Inferior parietal cortex (tissue), 1 donor: ENCODE data around the gene HHLA2.

Experiments
- DNase-seq: peaks from one replicate; pipeline ENCODE4 v3.0.0-alpha.2; 2016; ENCODE audit errors: extremely low spot score

Gene HHLA2

DNA sequence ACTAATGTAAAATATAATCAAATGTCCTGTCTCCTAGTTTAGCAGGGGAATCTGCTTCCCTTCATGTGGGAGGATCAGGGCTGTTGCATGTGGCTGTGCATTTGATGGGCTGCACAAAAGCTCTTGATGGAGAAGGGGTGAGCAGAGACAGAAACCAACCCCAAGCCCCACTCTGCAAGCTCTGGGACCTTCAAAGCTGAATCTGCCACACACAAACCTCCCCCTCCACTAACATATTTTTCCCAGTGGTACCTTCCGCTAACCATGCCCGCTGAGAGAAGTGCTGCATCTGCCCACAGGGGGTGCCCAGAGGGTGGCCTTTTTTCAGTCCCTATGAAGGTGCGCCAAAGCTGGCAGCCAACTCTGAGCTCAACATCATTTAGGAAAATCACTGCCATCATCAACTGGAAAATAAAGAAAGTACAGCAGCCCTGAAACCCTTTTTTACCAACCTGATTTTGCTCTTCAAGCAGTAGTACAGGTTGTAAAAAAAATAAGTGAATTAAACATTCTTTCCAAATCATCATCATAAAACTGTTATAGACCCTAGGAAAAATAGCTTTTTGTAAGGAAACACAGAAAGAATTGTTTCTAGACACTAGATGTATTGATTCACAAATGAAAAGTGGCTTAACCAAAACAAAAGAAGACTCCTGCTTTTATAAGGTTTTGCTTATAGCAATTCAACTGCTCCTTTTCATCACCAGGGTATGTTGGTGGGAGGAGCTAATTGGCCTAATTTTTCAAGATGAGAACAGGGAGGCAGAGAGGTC lies 97.0 kb downstream of the HHLA2 start:
- no peak for DNase-seq

DNA sequence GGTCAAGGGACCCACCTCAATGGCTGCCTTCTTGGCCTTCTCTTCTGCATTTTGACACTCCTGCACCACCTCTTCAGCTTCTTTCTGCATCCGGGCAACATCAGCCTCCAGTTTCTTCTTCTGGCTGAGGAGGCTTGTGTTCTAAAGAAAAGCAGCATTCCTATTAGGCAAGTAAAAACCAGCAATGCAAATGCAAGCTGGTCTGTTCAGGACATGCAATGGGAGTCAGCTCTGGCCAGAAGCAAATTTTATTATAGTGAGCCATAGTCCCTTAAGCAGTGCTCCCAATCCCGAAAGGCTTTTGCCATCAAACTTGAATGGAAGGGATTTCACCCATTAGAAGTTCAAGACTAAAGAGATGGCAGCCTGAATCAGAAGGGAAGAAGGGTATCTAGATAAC lies 97.7 kb downstream of the HHLA2 start:
- no peak for DNase-seq

DNA sequence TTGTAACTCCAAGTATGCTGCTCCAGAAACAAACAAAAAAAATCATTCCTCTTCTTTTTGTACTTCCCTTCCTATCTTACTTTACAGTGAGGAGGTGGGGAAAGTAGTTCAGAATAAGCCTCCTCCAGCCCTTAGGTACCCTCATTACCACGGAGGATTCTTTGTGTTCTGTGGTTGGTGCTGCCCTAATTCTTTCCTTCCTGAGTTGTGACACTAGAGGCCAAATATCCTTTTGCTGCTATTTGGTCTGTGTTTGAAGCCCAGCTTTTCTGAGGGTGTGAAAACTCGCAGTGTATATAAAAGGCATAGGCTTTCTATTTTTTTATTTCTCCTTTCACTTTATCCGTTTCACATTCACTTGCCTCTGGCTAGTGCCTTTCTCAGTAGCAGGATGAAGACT lies 98.2 kb downstream of the HHLA2 start:
- DNase-seq, result no peak

DNA sequence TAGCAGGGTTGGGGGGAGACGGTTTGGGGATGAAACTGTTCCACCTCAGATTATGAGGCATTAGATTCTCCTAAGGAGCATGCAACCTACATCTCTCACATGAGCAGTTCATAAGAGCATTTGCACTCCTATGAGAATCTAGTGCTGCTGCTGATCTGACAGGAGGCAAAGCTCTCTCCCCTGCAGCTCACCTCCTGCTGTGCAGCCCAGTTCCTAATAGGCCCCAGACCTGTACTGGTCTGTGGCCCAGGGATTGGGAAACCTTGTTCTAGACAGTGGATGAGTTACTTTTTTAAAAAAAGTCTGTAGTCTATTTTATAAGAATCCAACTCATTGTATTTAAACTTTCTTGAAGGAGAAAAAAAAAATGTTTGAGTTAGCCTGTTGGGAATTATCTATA lies 100.0 kb downstream of the HHLA2 start:
- no peak for DNase-seq

DNA sequence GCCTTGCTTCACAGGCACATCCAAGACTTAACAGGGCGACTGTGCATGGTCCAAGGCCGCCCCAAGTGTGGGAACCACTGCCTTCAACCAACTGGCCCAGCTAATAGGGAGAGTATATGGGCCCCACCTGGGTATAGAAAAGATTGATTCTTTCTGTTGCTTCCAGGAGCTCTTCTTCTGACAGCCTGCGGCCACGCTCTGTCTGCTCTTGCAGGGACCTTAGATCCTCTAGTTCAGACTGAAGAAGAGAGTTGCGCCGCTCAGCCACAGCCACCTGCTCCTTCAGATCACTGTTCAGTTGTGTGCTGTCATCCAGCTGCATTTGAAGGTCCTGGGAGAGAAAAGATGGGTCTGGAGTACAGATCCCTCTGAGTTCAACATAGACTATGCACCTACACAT lies 102.2 kb downstream of the HHLA2 start:
- no peak for DNase-seq

DNA sequence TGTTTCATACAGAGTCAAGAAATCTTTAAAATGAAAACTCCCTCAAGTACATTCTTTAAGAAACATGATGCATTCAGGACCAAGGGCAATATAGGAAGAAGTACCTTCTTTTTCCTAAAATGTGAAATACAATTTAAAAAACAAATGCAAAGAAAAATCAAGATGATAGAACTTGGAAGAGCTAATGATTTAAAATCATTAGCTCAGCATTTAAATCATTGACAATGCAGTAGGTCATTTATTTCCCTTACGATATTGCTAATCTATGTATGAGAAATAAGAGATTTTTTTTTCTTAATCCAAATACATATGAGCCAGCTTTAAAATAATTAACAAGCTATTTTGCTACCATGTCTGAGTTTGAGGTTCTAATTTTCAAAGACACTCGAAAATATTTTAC lies 105.5 kb downstream of the HHLA2 start:
- DNase-seq, result no peak

DNA sequence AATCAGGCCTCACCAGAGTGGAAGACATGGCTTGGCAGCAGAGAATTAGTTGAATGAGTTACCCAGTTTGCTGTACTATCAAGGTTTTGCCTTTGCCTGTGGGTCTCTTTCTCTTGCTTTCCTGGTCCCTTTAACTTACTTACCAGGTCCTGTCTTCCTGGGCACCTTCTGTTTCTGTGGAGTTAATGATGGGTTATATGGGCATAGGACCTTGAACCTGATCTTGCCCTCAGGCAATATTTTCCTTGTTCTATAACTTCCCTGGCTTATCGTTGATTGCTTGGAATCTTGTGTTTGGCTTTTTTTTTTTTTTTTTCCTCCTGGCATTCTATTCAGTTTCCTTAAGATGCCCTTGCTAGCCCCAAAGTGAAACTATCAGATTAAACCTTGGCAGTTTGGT lies 106.8 kb downstream of the HHLA2 start:
- no peak for DNase-seq

DNA sequence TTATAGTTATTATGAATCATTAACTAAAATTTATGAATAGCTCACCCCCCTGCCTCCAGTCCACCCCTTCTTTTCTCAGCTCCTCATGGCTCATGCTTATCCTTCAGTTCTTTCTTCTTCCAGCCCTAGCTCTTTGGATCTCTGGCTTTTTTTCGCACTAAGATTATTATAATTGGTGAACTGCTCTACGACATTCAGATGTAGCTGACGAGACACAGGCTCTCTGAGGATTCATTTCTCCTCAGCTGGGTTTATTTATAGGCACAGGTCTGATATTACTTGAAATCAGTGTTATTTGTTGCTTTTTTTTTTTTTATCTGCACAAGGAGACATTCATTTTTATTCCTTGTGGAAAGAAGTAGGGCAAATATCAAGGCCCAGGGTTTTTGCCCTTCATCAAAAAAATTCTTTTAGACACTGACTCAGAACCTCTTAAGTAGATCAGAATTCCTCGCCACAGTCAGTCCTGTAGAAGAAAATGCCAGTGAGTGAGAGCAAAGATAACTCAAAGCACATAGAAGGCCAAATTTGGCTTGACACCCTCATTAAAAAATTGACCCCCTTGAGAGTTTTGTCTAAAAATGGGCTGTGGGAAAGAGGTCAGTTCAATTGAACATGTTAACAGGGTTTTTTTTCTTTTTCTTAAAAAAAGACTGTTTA lies 107.5 kb downstream of the HHLA2 start:
- no peak for DNase-seq

DNA sequence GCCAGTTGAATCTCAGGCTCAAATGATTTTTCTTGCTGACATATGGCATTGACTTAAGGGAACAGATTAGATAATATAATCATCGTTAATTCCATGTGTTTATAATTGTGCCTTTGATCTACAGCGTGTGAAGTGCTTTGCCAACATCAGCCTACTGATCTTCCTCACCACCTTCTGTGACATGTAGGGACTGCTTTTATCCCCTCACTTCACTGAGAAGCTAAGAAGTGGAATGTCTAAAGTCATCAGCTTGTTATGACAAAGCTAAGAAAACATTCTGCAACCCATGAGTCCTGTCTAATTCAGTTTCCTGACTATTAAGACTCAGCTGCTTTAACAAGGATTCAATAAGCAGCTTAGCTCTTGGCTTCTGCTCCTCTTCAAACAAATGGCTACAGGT lies 108.0 kb downstream of the HHLA2 start:
- DNase-seq, result no peak

DNA sequence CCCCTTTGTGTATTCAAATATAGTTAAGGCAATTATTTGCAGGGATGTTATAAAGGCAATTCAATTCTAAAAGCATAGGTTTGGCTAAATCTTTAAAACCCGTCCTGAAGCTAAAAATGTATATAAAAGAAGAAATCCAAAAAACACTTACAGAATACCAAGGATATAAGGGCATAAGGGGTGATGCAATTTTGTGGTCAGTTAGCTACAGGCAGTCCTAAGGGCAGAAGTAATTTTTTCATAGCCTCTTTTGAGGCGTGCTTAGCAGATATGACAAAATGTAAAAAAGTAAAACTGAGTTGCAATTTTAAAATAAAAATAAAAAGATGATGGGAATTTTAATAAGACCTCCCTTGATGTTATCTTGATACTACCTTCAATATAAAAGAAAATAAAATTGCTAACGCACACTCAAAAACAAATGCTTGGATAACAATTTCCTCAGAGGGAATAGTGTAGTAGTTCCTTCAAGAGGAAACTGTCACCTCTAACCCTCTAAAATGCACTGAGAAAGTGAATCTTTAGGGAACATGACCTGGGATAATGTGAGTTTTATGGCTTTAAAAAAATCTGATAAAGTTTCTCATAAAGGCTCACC lies 109.8 kb downstream of the HHLA2 start:
- DNase-seq, result no peak

DNA sequence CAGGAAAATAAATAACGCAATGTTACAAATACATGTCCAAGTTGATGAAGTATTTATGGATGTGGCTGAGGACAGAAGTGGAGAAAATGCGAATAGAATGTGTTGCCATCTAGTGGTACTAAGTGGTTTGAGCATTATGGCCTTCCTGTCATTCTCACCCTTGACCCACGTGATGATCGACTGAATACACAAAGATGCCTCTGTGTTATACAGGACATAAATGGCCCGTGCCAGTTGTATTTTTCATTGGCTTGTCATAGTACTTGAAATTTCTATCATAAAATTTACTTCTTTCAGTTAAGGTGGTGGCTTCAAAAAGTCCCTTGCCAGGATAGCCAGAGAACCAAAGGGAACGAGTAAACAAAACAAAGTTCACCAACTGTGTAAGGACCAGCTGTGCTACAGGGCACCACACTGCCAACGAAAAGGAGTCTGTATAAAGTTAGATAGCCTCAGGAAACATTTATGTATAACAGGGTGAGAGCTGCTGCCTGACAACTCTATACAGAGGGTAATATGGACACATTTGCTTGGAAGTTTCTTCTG lies 110.4 kb downstream of the HHLA2 start:
- DNase-seq, result peak; percentile 85

DNA sequence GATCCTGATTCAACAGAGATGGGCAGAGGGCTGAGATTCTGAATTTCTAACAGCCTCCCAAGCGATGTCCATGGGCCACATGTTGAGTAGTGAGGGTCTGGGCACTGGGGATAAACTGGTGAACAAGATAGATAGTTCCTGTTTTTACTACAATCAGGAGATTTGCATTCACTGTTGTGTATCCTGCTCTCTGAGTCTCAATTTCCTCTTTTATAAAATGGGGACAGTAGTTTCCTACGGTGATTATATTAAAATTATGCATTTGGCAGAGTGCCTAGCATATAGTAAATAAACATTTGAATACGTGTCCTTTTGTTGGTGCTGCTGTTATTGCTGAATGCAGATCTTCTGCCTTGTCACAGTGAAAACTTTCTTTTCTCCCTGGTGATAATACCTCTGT lies 111.5 kb downstream of the HHLA2 start:
- no peak for DNase-seq

DNA sequence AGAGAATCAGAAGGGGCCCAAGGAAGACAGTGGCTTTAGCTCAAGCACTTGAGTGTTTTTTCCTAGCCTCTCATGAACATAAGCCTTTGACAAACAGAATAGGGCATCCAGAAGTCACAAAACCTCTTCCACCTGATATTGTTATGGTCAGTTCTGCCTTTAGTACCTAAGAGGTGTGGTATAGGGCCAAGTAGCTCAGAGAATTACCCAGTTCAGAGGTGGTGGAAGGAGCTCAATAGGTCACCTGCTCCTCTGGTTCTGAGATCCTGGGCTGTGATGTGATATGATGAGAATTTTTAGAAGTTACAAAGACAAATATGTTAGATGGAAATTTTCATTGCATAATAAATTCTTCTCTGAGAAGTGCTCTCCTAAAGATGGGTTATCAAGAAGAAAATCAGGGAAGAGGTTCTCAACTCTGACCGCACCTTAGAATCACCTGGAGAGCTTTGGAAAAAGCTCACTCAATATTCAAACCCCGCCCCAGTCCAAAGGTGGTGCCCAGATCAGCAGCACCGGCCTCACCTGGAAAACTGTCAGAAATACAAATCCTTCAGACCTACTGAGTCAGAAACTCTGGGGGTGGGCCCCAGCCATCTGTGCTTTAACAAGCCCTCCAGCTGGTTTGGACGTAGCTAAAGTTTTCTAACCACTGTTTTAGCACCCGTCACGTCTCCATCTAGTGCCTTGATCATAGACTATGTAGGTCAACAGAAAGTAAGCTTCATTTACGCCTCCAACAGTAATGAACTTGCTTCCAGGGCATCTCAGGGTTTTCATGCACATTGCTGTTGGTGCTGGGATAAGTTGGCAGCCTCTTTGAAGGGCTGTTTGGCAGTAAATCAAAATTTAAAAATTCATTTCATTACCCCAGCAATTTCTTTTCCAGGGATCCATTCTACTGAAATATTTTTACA lies 112.8 kb downstream of the HHLA2 start:
- no peak for DNase-seq

DNA sequence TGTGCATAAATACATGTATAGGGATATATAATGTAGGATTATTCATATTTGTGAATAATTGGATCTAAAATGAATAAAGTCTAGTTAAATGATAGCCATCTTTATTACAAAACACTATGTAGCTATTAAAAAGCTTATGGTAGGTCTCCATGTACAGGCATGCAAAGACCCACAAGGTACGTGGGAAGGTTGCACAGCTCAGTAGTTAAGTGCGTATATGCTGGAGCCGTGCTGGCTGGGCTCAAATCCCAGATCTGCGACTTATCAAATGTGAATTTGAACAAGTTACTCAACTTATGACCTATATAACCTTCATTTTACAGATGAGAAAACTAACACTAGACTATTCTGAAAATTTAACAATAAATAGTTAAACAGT lies 113.4 kb downstream of the HHLA2 start:
- DNase-seq, result no peak

DNA sequence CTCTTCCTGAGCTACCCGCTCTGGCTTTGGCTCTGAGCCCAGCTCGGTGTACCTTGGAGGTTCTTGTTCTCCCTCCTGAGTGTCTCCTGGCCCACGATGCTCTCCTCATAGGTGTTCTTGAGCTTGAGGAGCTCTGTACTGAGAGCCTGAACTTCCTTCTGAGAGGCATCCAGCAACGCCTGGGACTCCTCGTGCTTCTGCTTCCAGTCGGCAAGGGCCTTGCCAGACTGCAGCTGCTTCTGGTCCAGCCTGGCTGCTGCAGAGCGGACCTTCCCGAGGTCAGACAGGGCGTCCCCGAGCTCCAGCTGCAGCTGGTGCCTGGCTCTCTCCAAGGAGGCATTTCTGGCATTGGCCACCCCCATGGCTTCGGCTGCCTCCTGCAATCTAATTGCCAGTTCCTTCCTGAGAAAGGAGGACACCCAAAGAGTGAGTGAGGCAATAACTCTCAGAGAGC lies 114.2 kb downstream of the HHLA2 start:
- DNase-seq, result no peak

DNA sequence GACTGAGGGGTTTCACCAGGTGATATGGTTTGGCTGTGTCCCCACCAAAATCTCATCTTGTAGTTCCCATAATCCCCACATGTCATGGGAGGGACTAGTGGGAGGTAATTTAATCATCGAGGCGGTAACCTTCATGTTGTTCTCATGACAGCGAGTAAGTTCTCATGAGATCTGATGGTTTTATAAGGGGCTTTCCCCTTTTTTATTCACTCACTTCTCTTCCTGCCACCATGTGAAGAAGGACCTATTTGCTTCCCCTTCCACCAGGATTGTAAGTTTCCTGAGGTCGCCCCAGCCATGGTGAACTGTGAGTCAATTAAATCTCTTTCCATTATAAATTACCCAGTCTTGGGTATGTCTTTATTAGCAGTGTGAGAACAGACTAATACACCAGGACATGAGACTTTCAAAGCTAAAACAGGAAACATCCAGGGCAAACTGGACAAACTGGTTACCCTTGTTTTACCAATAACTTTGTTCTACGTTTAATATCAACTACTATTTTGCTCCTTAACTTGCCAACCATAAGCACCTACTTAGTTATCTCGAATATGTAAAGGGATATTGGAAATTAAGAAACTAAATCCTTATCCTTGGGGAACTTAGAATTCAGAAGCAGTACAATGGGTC lies 115.9 kb downstream of the HHLA2 start:
- DNase-seq, result no peak

DNA sequence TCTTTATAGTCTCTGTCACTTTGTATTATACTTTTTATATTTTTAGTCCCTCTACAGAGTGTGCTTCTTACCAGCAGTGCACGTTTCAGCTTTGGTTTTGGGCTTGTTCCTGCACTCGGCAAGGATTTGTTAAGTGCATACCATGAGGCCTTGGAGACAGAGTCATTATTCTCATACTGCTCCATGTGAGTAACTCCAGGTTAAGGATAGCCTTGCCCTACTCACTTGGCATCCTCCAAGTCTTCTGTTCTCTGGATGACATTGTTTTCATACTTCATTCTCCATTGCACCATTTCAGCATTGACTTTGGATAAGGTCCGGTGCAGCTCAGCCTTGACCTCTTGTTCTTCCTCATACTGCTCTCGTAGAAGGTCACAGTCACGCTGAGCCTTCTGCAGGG lies 117.7 kb downstream of the HHLA2 start:
- DNase-seq, result no peak

DNA sequence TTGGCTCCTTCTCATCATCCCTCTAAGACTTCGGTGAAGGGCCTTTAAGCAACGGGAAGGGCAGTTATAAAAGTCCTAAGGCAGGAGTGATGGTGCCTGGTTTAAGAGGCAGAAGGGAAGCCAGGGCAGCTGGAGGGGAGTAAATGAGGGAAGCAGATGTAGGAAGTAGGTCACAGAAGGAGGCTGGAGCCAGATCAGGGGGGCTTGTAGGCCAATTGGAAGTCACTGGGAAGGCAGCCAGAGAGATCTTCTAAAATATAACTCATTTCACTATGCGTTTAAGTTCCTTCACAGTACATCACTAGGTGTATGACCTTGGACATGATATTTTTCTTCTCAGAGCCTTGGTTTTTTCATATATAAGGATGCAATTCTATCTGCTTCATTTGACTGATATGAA lies 119.3 kb downstream of the HHLA2 start:
- no peak for DNase-seq

DNA sequence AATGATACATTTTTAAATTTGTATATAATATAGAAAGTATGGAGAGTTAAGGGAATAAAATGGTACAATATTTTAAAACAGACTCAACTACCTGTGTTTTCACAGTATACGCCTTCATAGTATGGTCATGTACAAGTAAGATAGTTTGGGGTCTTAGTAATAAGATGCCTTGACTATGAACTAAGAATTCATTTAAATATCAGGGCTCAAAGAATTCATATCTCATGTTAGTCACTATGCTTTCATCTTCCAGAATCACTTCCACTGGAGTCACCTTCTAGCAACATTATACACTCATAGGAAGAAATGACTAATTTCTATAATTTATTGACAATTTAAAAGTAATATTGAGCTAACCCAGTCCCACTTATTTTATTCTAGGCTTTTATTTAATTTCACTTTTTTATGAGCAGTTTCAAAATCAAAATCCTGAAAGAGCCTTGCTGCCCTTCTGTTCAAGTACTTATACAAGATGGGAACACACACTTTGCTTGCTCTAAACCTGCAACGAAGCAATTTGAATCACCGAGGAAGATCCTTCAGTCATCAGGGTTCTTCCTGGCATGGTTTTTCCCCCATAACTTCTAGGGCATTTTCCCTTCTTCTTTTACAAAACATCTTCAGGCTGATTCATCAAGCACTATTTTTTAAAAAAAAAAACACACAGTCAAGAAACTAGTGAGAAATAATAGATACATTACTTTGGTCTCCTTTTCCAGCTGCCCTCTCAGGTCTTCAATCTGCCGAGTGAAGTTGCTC lies 119.9 kb downstream of the HHLA2 start:
- no peak for DNase-seq

DNA sequence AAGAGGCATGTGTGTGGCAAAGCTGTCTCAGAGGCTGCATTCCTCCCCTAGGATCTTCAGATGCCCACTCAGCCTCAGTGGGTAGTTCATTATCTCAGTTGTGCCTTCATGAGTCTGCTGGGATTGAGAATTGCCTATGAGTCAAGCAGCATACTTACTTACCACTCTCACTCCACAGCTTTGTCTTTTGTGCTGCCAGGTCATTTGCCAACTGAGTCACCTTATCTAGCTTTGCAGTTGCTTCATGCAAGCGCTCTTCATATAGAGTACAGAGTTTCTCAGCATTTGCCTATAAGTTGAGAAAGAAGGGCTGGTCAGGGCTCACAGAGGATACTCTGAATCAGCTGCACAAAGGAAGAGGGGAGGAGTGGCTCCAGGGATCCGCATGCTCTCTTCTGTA lies 124.6 kb downstream of the HHLA2 start:
- DNase-seq, result no peak
